ENCODE measurements around the gene ABCC6. TPM values are rescaled to one million over a fixed set of nuclear protein-coding genes. Genes with fewer than 3 reads are reported as not detected.
"Not testable (repeated sequence)": the region's sequence is repeated elsewhere in the genome, so short reads cannot be mapped to it uniquely, and the experiment has no call there.

The ABCC6 gene
- polyA plus RNA-seq, 3 donors: 21.2 to 36.2 (median 22.6) TPM

- no peak for DNase-seq
Observed at GRCh38 chr16:16196099-16196498, 27.2 kb downstream of the ABCC6 start.

GRCh38 chr16:16191493-16192167 is 31.7 kb downstream of the ABCC6 start:
- no peak for DNase-seq

DNA sequence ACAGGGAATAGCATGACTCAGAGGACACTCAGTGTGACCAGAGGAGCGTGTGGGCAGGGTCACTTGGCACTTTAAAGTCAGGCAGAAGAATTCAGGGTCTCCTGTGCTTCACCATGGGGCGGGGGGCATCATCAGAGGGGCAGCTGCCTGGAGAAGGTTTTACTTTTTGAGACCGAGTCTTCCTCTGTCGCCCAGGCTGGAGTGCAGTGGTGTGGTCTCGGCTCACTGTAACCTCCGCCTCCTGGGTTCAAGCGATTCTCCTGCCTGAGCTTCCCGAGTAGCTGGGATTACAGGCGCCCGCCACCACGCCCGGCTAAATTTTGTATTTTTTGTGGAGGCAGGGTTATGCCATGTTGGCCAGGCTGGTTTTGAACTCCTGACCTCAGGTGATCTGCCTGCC is 32.3 kb downstream of the ABCC6 start:
- DNase-seq: not testable (repeated sequence)

- DNase-seq: no peak
Observed at GRCh38 chr16:16190546-16190945, 32.7 kb downstream of the ABCC6 start.

DNA sequence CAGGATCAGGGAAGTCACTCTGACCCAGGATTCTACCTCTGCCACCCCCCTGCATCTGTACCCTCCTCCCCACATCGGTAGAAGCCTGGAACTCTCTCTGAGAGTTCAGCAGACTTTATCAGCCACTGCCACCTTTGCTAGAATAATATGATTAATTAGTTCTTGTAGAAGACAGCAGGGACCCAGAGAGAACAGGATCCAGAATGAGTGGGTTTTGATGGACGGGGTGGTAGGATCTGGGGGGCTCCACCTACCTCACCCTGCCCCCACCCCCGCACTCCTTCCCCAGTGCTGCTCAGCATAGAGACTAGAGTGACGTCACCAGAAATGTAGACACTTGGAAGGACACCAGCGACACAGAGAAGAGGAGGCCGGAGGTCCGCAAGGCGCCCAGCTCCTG is 33.5 kb downstream of the ABCC6 start:
- no peak for DNase-seq

GRCh38 chr16:16188827-16189226 is 34.5 kb downstream of the ABCC6 start:
- no peak for DNase-seq

DNA sequence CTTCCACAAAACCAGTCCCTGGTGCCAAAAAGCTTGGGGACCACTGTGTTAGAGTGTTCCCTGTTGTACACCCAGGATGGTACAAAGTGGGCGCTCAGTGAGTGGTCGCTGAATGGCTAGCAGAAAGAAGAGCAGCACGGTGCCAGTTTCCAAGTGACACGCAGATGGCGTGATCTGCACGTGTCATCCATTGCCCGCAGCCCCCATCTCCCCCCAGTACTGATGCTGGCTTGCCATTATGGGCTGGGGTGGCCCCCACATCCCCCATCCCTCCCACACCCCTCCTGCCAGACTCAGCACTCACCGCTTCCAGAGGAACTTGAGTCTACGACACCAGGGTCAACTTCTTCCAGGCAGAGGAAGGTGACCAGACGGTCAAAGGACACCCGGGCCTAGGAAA is 36.5 kb downstream of the ABCC6 start:
- no peak for DNase-seq

DNA sequence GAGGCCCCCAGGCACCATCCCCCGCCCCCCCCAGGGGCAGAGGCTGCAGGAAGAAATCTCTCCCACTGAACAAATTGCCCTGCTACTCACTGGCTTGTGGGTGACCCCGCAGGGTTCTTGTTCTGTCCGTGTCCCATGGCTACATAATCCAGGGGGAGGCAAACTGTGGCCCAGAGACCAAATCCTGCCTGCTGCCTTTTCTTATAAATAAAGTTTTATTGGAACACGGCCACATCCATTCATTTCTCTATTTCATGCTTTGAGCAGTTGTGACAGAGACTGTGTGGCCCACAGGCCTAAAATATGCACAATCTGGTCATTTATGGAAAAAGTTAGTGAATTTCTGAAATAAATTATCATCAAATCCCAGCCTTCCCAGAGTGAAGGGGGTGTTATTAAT is 38.2 kb downstream of the ABCC6 start:
- DNase-seq: no peak

- no peak for DNase-seq
Observed at GRCh38 chr16:16184594-16184993, 38.7 kb downstream of the ABCC6 start.

GRCh38 chr16:16183562-16183961 is 39.7 kb downstream of the ABCC6 start:
- DNase-seq: no peak

GRCh38 chr16:16182918-16183317 is 40.4 kb downstream of the ABCC6 start:
- DNase-seq: no peak

DNA sequence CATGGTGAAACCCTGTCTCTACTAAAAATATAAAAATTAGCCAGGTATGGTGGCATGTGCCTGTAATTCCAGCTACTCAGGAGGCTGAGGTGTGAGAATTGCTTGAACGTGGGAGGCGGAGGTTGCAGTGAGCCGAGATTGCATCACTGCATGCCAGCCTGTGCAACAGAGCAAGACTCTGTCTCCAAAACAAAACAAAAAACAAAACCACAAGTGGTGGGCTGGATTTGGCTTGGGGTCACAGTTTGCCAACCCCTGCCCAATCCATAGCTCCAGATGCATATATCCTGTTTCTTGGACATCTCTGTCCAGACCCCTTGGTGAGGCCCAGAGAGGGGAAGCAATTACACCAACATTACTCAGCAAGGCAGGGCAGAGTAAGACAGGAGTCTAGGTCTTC is 41.5 kb downstream of the ABCC6 start:
- DNase-seq: not testable (repeated sequence)

- DNase-seq: no peak
Observed at GRCh38 chr16:16178455-16179162, 44.7 kb downstream of the ABCC6 start.

DNA sequence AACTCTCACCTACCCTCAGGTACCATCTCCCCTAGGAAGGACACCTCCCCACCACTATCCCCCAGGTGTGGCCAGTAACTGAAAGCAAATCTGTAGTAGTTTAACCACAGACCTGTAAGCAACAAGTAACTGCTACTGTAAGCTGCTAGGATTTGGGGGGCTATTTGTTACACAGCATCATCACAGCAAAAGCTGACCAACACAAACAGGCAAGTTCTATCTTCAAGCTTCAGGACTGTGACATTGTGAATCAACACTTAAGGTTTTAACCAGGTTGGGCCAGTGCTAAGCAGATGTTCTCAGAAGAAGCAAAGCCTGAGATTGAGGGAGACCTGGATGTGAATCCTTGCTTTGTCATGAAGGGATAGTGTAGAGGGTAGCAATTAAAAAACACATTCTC is 47.0 kb downstream of the ABCC6 start:
- no peak for DNase-seq

- no peak for DNase-seq
Observed at GRCh38 chr16:16175296-16175695, 48.0 kb downstream of the ABCC6 start.

DNA sequence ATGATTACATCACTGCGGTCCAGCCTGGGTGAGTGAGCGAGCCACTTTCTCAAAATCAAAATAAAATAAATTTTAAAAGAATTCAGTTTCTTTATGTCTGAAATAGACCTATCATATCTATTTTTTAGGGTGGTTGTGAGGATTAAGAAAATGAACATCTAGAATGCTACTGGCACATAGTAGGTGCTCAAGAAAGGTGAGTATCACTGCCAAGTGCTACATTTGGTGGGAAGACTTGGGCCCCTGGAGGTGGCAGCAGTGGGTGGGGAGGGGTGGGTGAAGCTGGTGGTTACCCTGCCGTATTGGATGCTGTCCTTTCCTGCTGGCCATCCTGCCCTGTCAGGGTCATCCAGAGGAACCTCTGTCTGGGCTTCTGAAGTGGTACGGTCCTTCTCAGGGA is 50.3 kb downstream of the ABCC6 start:
- DNase-seq: no peak

DNA sequence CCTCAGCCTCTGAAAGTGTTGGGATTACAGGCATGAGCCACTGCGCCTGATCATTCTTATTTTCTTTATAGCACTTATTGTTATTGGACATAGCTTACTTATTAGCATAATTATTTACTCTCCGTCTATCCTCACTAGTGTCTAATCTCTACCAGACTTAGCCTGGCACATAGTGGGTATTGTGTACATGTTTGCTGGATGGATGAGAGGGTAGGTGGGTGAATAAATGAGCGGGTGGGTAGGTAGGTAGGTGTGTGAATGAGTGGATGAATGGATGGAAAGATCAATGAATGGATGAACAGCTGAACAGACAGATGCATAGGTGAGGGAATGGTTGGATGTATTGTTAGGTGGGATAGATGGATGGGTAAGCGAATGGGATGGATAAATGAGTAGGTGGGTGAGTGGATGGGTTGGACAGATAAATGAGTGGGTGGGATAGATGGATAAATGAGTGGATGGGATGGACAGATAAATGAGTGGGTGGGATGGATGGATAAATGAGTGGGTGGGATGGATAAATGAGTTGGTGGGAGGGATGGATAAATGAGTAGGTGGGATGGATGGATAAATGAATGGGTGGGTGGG is 51.9 kb downstream of the ABCC6 start:
- DNase-seq: no peak

DNA sequence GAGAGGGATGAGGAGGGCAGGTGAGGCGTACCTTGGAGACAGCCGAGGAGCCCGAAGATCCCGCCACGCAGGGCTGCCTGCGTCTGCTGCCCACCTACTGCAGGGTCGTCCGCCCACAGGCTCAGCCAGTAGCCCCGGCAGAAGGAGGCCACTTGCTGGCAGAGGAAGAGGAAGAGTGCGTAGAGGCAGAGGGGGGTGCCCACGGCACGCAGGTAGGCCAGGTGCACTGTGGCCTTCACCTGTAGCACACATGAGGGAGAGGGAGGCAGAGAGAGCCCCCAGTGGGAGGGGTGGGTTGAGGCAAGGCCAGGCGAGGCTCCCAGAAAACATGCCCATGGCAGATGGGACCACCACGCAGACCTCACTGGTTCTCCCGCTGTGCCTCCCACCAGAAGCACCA is 53.7 kb downstream of the ABCC6 start:
- DNase-seq: no peak

GRCh38 chr16:16168431-16168830 is 54.9 kb downstream of the ABCC6 start:
- DNase-seq: no peak

- no peak for DNase-seq
Observed at GRCh38 chr16:16167927-16168326, 55.4 kb downstream of the ABCC6 start.

DNA sequence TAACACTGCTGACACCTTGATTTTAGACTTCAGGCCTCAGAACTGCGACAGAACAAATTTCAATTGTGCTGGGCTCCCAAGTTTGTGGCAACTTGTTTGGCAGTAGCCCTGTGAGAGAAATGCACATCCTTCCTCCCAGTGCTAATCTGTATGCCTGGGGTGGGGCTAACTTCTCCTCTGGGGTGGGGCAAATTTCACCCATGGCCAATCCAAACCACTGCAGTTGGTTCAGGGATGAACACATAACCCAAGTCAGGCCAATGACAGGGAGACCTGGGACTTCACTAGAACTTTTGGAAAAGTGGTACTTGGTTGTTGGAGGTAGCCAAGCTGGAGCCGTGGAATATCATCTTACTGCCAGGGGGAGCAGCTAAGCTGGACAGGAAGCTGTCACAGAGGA is 56.3 kb downstream of the ABCC6 start:
- DNase-seq: no peak

- no peak for DNase-seq
Observed at GRCh38 chr16:16166085-16166484, 57.2 kb downstream of the ABCC6 start.

DNA sequence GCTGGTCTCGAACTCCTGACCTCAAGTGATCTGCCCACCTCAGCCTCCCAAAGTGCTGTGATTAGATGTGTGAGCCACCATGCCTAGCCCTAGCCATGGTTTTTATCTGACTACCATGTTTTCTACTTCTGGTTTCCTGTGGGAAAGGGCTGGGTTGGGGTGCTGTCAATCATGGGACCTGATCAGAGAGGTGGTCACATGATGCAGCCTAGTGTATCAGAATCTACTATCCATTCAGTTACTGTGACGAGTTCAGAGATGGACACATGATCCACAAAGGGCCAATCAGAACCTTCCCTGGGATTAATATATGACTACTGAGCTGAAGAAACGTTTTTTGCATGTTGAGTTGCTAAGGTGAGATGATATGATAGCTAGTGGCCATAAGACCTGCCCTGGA is 59.1 kb downstream of the ABCC6 start:
- DNase-seq: no peak

DNA sequence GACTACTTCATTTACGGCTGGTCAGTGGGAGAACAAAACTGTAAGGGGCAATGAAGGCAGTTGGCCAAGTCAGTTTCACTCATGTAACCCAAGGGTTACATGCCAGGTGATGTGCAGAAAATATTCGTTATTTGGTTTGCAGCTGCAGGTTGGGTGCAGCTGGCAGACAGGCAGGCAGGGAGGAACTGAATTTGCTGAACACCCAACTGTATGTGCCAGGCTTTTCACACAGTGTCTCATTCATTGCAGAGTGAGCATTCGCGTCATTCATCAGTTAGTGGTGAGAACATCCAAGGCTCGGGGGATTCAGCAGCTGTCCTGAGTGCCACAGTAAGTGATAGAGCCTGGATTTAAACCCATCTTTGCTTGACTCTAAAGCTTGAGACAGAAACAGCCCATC is 59.7 kb downstream of the ABCC6 start:
- no peak for DNase-seq
